ENCODE data around the gene SRPK2. TPM values are rescaled to one million over a fixed set of nuclear protein-coding genes. Genes with fewer than 3 reads are reported as not detected.
"Not testable (repeated sequence)": the region's sequence is repeated elsewhere in the genome, so short reads cannot be mapped to it uniquely, and the experiment has no call there.

Gene SRPK2
- total RNA-seq, 3 donors from 2014 or later, result 44.6 to 68.2 (median 60.6) TPM

DNA sequence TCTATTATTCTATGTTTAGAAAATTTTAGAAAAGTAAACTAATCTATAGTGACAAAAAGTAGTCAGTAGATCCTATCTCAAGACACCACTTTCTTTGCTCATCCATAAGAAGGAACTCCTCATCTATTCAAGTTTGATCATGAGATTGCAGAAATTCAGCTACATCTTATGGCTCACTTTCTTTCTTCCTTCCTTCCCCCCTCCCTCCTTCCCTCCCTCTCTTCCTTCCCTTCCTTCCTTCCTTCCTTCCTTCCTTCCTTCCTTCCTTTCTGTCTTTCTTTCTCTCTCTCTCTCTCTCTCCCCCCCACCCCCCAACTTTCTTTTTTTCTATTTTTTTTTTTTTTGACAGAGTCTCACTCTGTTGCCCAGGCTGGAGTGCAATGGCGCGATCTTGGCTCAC, 35.3 kb upstream of the SRPK2 start:
- no peak for DNase-seq (ENCODE audit: low spot score in 2 of 2)
- H3K9me3 ChIP-seq, result no peaks in the 10 kb centered on the region
- no peaks in the 10 kb centered on the region for H3K4me1 ChIP-seq
- no peak overlapping the region for H3K4me3 ChIP-seq
- H3K27me3 ChIP-seq, result no peaks in the 10 kb centered on the region
- intact Hi-C loops (cut with DNase I; ENCODE audit: low total_unique reads), result no loop called here
- no peaks in the 10 kb centered on the region for H3K36me3 ChIP-seq
- TF ChIP-seq POLR2AphosphoS5 (IDR thresholded peaks at IDR 0.05) (no peak), POLR2A (IDR thresholded peaks at IDR 0.05) (no peak)
- no peak overlapping the region for H3K27ac ChIP-seq

DNA sequence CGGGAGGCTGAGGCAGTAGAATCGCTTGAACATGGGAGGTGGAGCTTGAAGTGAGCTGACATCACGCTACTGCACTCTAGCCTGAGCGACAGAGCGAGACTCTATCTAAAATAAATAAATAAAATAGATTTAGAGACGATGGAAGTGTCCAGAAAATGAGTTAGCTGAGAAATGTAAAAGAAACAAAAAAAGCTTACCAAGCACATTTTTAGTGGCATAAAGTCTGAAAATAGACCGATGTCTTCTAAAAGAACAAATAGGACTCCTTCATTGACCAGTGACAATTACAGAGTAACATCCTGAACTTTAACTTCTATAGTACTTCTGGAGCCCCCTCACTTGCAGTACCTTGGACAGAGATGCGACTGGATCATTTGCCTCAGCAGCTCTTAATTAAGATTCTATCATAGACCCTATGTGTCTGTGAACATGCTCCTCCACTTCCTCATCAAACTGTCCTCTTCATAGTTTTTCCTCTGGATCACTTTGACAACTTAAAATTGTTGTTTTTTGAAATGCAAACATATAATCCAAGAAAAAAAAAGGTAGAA, 25.2 kb upstream of the SRPK2 start:
- intact Hi-C loops (cut with DNase I; ENCODE audit: low total_unique reads), result no loop called here
- no peaks in the 10 kb centered on the region for H3K36me3 ChIP-seq
- H3K4me1 ChIP-seq, result no peaks in the 10 kb centered on the region
- TF ChIP-seq POLR2AphosphoS5 (IDR thresholded peaks at IDR 0.05), result no peak
- TF ChIP-seq, protein P1, sequence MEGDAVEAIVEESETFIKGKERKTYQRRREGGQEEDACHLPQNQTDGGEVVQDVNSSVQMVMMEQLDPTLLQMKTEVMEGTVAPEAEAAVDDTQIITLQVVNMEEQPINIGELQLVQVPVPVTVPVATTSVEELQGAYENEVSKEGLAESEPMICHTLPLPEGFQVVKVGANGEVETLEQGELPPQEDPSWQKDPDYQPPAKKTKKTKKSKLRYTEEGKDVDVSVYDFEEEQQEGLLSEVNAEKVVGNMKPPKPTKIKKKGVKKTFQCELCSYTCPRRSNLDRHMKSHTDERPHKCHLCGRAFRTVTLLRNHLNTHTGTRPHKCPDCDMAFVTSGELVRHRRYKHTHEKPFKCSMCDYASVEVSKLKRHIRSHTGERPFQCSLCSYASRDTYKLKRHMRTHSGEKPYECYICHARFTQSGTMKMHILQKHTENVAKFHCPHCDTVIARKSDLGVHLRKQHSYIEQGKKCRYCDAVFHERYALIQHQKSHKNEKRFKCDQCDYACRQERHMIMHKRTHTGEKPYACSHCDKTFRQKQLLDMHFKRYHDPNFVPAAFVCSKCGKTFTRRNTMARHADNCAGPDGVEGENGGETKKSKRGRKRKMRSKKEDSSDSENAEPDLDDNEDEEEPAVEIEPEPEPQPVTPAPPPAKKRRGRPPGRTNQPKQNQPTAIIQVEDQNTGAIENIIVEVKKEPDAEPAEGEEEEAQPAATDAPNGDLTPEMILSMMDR (IDR thresholded peaks at IDR 0.05), result no peak
- no peak for TF ChIP-seq POLR2A (IDR thresholded peaks at IDR 0.05)
- no peak overlapping the region for H3K27ac ChIP-seq
- DNase-seq (ENCODE audit: low spot score in 2 of 2), result no peak
- H3K4me3 ChIP-seq, result no peak overlapping the region
- H3K9me3 ChIP-seq, result no peaks in the 10 kb centered on the region
- H3K27me3 ChIP-seq, result no peaks in the 10 kb centered on the region

DNA sequence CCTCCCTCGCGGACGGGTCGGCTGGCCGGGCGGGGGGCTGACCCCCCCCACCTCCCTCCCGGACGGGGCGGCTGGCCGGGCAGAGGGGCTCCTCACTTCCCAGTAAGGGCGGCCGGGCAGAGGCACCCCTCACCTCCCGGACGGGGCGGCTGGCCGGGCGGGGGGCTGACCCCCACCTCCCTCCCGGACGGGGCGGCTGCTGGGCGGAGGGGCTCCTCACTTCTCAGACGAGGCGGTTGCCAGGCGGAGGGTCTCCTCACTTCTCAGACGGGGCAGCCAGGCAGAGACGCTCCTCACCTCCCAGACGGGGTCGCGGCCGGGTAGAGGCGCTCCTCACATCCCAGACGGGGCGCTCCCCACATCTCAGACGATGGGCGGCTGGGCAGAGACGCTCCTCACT, 22.1 kb upstream of the SRPK2 start:
- H3K27ac ChIP-seq; H3K4me1 ChIP-seq; H3K4me3 ChIP-seq; DNase-seq (ENCODE audit: low spot score in 2 of 2); H3K36me3 ChIP-seq; H3K27me3 ChIP-seq; intact Hi-C loops (cut with DNase I; ENCODE audit: low total_unique reads); H3K9me3 ChIP-seq: not testable (repeated sequence)

DNA sequence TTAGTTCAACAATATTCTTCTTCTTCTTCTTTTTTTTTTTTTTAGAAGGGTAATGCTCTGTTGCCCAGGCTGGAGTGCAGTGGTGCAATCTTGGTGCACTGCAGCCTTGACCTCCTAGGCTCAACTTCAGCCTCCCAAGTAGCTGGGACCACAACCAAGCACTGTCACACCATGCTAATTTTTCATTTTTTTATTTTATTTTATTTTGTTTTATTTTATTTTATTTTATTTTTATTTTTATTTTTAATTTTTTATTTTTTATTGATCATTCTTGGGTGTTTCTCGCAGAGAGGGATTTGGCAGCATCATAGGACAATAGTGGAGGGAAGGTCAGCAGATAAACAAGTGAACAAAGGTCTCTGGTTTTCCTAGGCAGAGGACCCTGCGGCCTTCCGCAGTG, 21.1 kb upstream of the SRPK2 start:
- DNase-seq (ENCODE audit: low spot score in 2 of 2); H3K27ac ChIP-seq; H3K4me1 ChIP-seq; H3K9me3 ChIP-seq; H3K27me3 ChIP-seq; H3K36me3 ChIP-seq; intact Hi-C loops (cut with DNase I; ENCODE audit: low total_unique reads); H3K4me3 ChIP-seq: not testable (repeated sequence)

DNA sequence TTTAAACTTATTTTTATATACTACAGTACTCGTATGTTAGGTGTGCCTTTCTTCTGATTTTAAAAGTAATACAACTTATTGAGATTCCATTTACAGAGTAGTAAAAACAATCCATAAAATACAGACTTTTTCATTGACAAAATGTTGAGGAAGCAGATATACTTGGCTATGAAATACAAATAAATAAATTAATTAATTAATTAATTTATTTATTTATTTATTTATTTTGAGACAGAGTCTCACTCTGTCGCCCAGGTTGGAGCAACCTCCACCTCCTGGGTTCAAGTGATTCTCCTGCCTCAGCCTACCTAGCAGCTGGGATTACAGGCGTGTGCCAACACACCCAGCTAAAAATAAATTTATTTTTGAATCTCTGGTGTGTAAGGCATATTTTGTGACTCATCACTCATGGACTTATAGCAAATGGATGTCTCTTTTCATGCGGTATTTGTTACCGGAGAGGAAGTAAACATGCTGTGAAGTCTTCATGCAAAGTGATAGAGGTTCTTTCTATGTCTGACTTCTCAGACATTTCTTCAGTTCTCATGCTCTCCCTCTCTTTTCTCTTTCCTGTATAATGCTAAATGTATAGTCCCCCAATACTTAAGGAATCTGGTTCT, 20.2 kb upstream of the SRPK2 start:
- H3K36me3 ChIP-seq, result no peaks in the 10 kb centered on the region
- H3K9me3 ChIP-seq, result no peaks in the 10 kb centered on the region
- TF ChIP-seq, protein P1 (IDR thresholded peaks at IDR 0.05), result no peak
- TF ChIP-seq POLR2AphosphoS5 (IDR thresholded peaks at IDR 0.05) (no peak), POLR2A (IDR thresholded peaks at IDR 0.05) (no peak)
- H3K27me3 ChIP-seq, result no peaks in the 10 kb centered on the region
- H3K4me1 ChIP-seq, result no peaks in the 10 kb centered on the region
- no peak overlapping the region for H3K27ac ChIP-seq
- intact Hi-C loops (cut with DNase I; ENCODE audit: low total_unique reads), result no loop called here
- DNase-seq (ENCODE audit: low spot score in 2 of 2), result no peak
- H3K4me3 ChIP-seq, result no peak overlapping the region

DNA sequence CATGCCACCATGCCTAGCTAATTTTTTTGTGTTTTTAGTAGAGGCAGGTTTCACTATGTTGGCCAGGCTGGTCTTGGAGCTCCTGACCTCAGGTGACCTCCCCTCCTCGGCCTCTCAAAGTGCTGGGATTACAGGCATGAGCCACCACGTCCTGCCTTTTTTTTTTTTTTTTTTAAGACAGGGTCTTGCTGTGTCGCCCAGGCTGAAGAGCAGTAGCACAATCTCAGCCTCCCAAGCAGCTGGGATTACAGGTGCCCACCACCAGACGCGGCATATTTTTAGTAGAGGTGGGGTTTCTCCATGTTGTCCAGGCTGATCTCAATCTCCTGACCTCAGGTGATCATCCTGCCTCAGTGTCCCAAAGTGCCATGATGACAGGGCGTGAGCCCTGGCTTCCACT, 14.4 kb upstream of the SRPK2 start:
- Histone ChIP-seq H3K4me1 (no peaks in the 10 kb centered on the region), H3K27me3 (no peaks in the 10 kb centered on the region), H3K27ac (no peak overlapping the region), H3K4me3 (no peak overlapping the region), H3K36me3 (no peaks in the 10 kb centered on the region), H3K9me3 (no peaks in the 10 kb centered on the region)
- intact Hi-C loops (cut with DNase I; ENCODE audit: low total_unique reads), result no loop called here
- no peak for DNase-seq (ENCODE audit: low spot score in 2 of 2)
- TF ChIP-seq POLR2AphosphoS5 (IDR thresholded peaks at IDR 0.05) (no peak), POLR2A (IDR thresholded peaks at IDR 0.05) (no peak)
- TF ChIP-seq, protein P1 (IDR thresholded peaks at IDR 0.05), result no peak

Measured in breast epithelium (tissue), 4 donors.